Lung (tissue), 4 donors: Measurements from ENCODE around the gene INCENP. TPM values are rescaled to one million over a fixed set of nuclear protein-coding genes. Genes with fewer than 3 reads are reported as not detected.

ENCODE experiments used
- polyA plus RNA-seq, 2 donors: library from polyadenylated mRNA; stranded (reverse); fragments of 200-250 nt; gene quantifications; one replicate each; pipeline ENCODE4 v1.2.1, GENCODE V29; 2013
- total RNA-seq, 2 donors: library from RNA; depleted of rRNA in 1 of 2; stranded (reverse); fragments of >200 nt in 1 of 2; gene quantifications; one replicate each; pipeline ENCODE4 v1.2.1, GENCODE V29; 2014 to 2021
- donor health status: Bipolar disorder and iron deficiency.
- donor health status: healthy.
- donor health status: DM: yes; HTN: yes; CAD: no.

Gene INCENP
- total and polyA plus RNA-seq, 4 donors: 3.8 to 14.1 (median 10.0) TPM

Other genes with a start within 250 kb of the INCENP start
- gene FADS3, start 232.5 kb upstream of the INCENP start, total RNA-seq: 10 to 100 TPM; 12.3 to 64.8 TPM
- 10 to 100 TPM; 52.7 to 56.2 TPM for gene FADS3, start 232.5 kb upstream of the INCENP start, polyA plus RNA-seq
- gene RAB3IL1, start 206.4 kb upstream of the INCENP start, total RNA-seq: 10 to 100 TPM in 1 of 2 donors, 1 to 10 TPM in 1; 8.8 to 10.9 TPM
- gene RAB3IL1, start 206.4 kb upstream of the INCENP start, polyA plus RNA-seq: 10 to 100 TPM in 1 of 2 donors, 1 to 10 TPM in 1; 6.7 to 20.8 TPM
- 10 to 100 TPM in 1 of 2 donors, 1 to 10 TPM in 1; 4.9 to 16.6 TPM for gene BEST1, start 173.7 kb upstream of the INCENP start, total RNA-seq
- 10 to 100 TPM in 1 of 2 donors, 1 to 10 TPM in 1; 6.1 to 27.3 TPM for gene BEST1, start 173.7 kb upstream of the INCENP start, polyA plus RNA-seq
- gene FTH1, start 156.4 kb upstream of the INCENP start, total RNA-seq: 1,000 to 10,000 TPM; 1,737 to 4,072 TPM
- over 10,000 TPM in 1 of 2 donors, 1,000 to 10,000 TPM in 1; 6,299 to 24,273 TPM for gene FTH1, start 156.4 kb upstream of the INCENP start, polyA plus RNA-seq
- gene SCGB1D1, start 66.2 kb downstream of the INCENP start, total RNA-seq: not detected
- gene SCGB1D1, start 66.2 kb downstream of the INCENP start, polyA plus RNA-seq: not detected
- 1 to 10 TPM in 1 of 2 donors, under 1 TPM in 1; 0.88 to 8.0 TPM for gene SCGB2A1, start 84.7 kb downstream of the INCENP start, total RNA-seq
- gene SCGB2A1, start 84.7 kb downstream of the INCENP start, polyA plus RNA-seq: 1 to 10 TPM; 3.4 to 3.7 TPM
- not detected for gene SCGB1D2, start 118.2 kb downstream of the INCENP start, total RNA-seq
- gene SCGB1D2, start 118.2 kb downstream of the INCENP start, polyA plus RNA-seq: not detected
- gene SCGB2A2, start 146.1 kb downstream of the INCENP start, total RNA-seq: not detected
- gene SCGB2A2, start 146.1 kb downstream of the INCENP start, polyA plus RNA-seq: not detected
- gene SCGB1D4, start 175.1 kb downstream of the INCENP start, total RNA-seq: not detected
- gene SCGB1D4, start 175.1 kb downstream of the INCENP start, polyA plus RNA-seq: not detected
- gene ASRGL1, start 213.4 kb downstream of the INCENP start, total RNA-seq: 10 to 100 TPM in 1 of 2 donors, 1 to 10 TPM in 1; 6.3 to 36.1 TPM
- gene ASRGL1, start 213.4 kb downstream of the INCENP start, polyA plus RNA-seq: 10 to 100 TPM; 21.9 to 34.5 TPM